ENCODE results near the gene ZBTB16. TPM values are rescaled to one million over a fixed set of nuclear protein-coding genes. Genes with fewer than 3 reads are reported as not detected.

Gene ZBTB16
- total and polyA plus RNA-seq, 9 donors: 12.7 to 160 (median 68.7) TPM

GRCh38 chr11:114080769-114081168 lies 21.3 kb downstream of the ZBTB16 start:
- WGBS, 3 donors: 73 to 83% (median 79%) methylated on average over 3 of the region's 3 CpGs
- H3K4me3 ChIP-seq: no peak overlapping the region
- TF ChIP-seq CTCF (IDR thresholded peaks at IDR 0.05) (no peak), EP300 (IDR thresholded peaks at IDR 0.05) (no peak), POLR2A (IDR thresholded peaks at IDR 0.05) (no peak)
- H3K4me1 ChIP-seq (ENCODE audit: insufficient read depth): peaks cover 51% of the 10 kb centered on the region
- DNase-seq: no peak
- intact Hi-C loops (cut with DNase I): loop anchor here in 2 of 4 donors (5.0 kb wide), 2 partner anchors 82 to 92 kb away; no protein-coding TSS in a partner anchor
- H3K36me3 ChIP-seq: no peaks in the 10 kb centered on the region
- no peaks in the 10 kb centered on the region for H3K9me3 ChIP-seq
- H3K27ac ChIP-seq: peak overlapping the region; percentile 9 to 69
- H3K27me3 ChIP-seq: no peaks in the 10 kb centered on the region

- peak in 3 of 5 donors; percentile 31 to 53 (median 39) for DNase-seq
- intact Hi-C loops (cut with DNase I): loop anchor here in 2 of 4 donors (5.0 kb wide), 2 partner anchors 80 to 90 kb away; no protein-coding TSS in a partner anchor
- peak overlapping the region; percentile 35 to 69 for H3K27ac ChIP-seq
- peaks cover 45% of the 10 kb centered on the region for H3K4me1 ChIP-seq (ENCODE audit: insufficient read depth)
- TF ChIP-seq CTCF (IDR thresholded peaks at IDR 0.05) (no peak), EP300 (IDR thresholded peaks at IDR 0.05) (no peak), POLR2A (IDR thresholded peaks at IDR 0.05) (no peak)
- 27 to 38% (median 32%) methylated on average over 9 of the region's 9 CpGs for WGBS, 3 donors
- H3K36me3 ChIP-seq: no peaks in the 10 kb centered on the region
- no peaks in the 10 kb centered on the region for H3K9me3 ChIP-seq
- H3K4me3 ChIP-seq: no peak overlapping the region
- no peaks in the 10 kb centered on the region for H3K27me3 ChIP-seq
Observed at GRCh38 chr11:114081641-114082414, 22.3 kb downstream of the ZBTB16 start.

GRCh38 chr11:114082415-114082748 lies 22.9 kb downstream of the ZBTB16 start:
- H3K27me3 ChIP-seq: no peaks in the 10 kb centered on the region
- no peaks in the 10 kb centered on the region for H3K36me3 ChIP-seq
- H3K27ac ChIP-seq: peak overlapping the region; percentile 54 to 69
- intact Hi-C loops (cut with DNase I): loop anchor here in 2 of 4 donors (5.0 kb wide), 2 partner anchors 80 to 90 kb away; no protein-coding TSS in a partner anchor
- H3K4me3 ChIP-seq: no peak overlapping the region
- WGBS, 3 donors: 45 to 52% (median 48%) methylated on average over 6 of the region's 6 CpGs
- no peak for TF ChIP-seq EP300 (IDR thresholded peaks at IDR 0.05)
- TF ChIP-seq CTCF (IDR thresholded peaks at IDR 0.05): no peak
- H3K4me1 ChIP-seq (ENCODE audit: insufficient read depth): peaks cover 45% of the 10 kb centered on the region
- no peaks in the 10 kb centered on the region for H3K9me3 ChIP-seq
- DNase-seq: peak in 1 of 5 donors; percentile 43

- H3K9me3 ChIP-seq: no peaks in the 10 kb centered on the region
- H3K4me3 ChIP-seq: no peak overlapping the region
- no peak for TF ChIP-seq EP300 (IDR thresholded peaks at IDR 0.05)
- H3K27me3 ChIP-seq: no peaks in the 10 kb centered on the region
- WGBS, 3 donors: 19 to 64% (median 28%) methylated on average over 22 of the region's 22 CpGs
- no peaks in the 10 kb centered on the region for H3K36me3 ChIP-seq
- DNase-seq: peak in 4 of 5 donors; percentile 62 to 83 (median 70)
- H3K27ac ChIP-seq: peak overlapping the region; percentile 54 to 69
- intact Hi-C loops (cut with DNase I): loop anchor here in 2 of 4 donors (5.0 kb wide), 2 partner anchors 80 to 90 kb away; no protein-coding TSS in a partner anchor
- H3K4me1 ChIP-seq (ENCODE audit: insufficient read depth): peaks cover 41% of the 10 kb centered on the region
Observed at GRCh38 chr11:114082767-114083181, 23.3 kb downstream of the ZBTB16 start.

Measured in ovary (tissue), 9 donors.